ENCODE results near the gene TACC3. TPM values are rescaled to one million over a fixed set of nuclear protein-coding genes. Genes with fewer than 3 reads are reported as not detected.

Gene TACC3
- total RNA-seq, 1 donor from 2014 or later: 4.1 TPM

DNA sequence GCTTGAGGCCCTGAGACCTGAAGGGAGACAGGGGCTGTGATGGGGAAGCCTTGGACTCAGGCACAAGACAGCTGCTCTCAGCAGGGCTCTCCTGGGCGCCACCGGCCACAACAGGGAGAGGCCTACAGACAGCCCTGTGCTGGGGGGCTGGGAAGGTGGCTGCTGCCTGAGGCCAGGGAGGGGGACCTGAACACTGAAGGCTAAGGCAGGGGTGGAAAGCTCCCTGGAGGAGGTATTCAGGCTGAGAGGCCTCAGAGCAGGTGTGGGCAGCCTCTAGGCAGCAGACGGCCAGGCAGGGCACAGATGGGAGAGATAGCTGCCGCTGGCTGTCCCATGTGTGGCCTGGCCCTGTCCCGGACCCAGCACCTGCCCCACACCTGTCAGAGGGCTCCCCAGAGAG is 33.0 kb downstream of the TACC3 start:
- intact Hi-C loops (cut with DNase I): no loop called here
- no peak for DNase-seq (ENCODE audit: low spot score)

DNA sequence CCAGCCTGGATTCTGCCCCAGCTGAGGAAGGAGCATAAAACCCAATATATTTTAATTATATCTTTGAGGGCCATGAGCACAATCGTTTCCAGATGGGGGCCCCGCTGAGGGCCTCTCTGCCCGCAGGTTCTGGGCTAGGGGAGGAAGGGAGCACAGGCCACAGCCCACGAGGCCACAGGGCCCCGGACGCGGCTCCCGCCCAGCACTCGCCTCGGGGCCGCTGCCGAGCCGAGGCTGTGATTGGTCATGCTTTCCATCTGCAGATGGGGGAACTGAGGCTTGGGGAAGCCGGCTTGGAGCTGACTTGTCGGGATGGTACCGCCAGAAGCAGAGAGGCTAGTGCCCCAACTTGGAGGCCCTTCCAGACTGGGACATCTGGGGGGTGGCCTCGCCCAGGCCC is 34.0 kb downstream of the TACC3 start:
- intact Hi-C loops (cut with DNase I): no loop called here
- DNase-seq (ENCODE audit: low spot score): no peak

DNA sequence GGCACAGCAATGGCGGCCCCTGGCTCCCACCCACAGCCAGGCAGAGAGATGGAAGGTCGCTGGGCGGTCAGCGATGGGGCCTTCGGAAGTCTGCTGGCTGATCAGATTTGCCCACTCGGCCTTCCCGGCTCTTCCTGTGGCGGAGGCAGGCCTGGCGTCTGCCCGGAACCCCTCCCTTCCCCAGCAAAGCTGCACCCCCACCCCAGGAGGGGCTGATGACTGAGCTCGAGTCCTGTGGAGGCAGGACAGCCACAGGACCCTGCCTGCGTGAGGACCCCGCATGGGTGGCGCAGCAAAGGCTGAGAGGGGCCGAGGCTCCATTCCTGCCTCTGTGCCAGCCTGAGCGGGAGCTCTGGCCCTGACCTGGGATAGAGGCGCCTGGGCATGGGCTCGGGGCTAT is 34.8 kb downstream of the TACC3 start:
- DNase-seq (ENCODE audit: low spot score): no peak
- intact Hi-C loops (cut with DNase I): no loop called here

DNA sequence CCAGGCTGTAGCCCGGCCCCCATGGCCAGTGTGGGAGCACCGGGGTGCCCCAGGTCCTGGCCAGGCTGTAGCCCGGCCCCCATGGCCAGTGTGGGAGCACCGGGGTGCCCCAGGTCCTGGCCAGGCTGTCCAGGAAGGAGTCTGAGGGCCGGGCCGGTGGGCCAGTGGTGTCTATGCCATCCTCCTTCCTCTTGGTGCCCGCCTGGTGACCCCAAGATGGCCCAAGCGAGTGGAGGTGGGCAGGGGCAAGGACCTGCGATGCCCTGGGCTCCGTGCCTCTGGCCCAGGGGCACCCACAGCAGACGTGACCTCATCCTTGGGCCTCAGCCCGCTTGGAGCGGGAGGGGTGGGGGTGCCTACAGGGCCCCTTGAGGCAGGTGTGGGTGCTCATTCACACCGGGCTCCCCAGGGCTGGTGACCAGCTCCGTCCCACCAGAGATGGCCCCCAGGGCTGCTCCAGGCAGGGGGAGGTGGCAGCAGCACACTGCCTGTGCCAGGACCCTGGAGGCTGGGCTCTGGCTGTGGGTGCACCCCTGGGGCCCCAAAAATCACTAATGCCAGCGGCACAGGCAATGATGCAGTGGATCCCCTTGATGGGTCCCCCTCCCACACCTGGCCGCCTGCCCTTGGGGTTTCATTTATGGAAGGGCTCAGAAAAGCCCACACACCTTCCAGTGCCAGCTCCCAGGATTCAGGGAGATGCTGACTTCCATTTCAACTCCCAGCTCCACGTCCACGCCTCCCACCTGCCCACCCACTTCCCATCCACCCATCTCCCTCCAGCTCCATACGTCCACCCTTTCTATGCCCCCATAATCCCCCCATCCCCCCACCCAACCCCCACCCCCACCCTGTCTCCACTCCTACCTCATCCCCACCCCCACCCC is 35.8 kb downstream of the TACC3 start:
- intact Hi-C loops (cut with DNase I): no loop called here
- no peak for DNase-seq (ENCODE audit: low spot score)

DNA sequence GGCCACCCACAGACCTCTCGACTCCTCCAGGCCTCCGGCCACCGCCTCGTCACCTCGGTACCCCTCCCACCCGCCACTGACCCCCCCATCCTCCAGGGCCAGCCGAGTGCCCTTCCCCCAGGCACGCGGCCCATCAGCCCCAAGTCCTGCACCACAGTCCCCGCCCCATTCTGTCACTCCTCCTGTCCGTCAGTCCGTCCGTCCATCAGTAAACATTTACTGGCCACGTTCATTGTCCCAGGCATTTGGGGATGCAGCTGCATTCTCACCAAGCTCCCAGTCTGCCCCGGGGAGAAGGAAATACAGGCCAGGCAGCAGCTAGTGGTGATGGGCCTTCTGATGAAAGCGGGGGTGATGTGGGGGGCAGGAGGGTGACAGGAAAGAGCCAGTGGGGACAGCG is 36.5 kb downstream of the TACC3 start:
- intact Hi-C loops (cut with DNase I): no loop called here
- no peak for DNase-seq (ENCODE audit: low spot score)

DNA sequence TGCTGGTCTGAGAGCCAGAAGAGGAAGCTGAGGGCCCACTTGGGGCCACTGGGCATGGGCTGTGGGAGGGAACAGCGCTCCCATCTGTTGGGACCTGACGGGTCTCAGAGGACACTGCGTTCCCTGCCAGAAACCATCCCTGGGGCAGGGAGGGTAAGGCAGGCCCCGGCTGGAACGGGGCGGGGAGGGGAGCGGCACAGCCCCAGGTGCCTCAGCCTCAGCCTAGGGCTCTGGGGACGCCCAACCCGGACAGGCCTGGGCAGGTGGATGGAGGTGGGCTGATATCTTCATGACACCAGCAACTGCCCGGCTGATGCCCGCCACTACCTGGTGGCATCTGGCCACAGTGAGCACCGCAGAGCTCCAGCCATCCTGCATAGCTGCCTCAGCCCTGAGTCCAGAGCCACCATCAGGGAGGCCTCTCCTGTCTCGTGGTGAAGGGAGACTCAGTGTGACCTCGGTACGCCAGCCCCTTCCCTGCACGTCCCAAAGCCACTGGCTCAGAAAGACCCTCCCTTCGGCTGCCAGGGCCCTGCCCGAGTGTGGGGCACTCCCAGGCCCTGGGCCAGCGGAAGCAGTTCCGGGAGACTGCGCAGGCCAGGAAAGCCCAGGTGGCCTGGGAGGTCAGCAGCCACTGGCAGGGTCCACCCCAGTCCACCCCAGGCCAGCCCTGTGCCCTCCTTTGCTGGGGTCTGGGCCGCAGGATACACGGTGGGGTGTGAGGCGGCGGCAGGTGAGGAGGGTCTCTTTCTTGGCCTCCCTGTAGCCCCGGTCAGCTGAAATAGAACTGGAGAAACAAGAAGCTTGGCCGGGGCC is 37.2 kb downstream of the TACC3 start:
- intact Hi-C loops (cut with DNase I): no loop called here
- no peak for DNase-seq (ENCODE audit: low spot score)

DNA sequence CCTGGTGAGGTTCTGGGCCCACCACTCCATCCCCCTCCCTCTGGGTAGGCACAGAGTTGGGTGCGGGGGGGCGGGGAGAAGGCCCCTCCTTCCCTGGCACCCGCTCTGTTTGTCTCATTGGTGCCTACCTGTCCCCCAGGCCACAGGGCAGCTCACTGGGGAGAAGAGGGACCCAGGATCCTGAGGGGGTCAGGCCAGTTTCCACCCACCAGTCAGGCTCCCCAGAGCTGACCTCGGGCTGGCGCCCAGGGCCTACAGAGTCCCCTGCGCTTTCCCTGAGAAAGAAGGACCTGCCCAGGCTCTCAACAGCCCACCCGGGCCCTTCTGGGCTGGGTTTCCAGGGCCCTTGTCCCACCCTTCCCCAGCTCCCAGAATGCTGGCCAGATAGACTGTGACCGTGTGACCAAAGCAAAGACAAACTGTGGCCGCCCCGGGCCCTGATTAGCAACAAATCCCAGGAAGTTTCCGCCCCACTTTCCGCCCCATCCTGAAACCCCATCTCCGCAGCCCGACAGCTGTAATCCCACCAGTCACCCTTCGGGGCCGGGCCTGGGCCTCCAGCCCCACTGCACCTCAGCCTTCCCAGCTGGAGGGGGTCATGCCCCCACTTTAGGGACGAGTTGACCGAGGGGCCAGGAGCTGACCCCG is 38.0 kb downstream of the TACC3 start:
- DNase-seq (ENCODE audit: low spot score): no peak
- intact Hi-C loops (cut with DNase I): no loop called here

DNA sequence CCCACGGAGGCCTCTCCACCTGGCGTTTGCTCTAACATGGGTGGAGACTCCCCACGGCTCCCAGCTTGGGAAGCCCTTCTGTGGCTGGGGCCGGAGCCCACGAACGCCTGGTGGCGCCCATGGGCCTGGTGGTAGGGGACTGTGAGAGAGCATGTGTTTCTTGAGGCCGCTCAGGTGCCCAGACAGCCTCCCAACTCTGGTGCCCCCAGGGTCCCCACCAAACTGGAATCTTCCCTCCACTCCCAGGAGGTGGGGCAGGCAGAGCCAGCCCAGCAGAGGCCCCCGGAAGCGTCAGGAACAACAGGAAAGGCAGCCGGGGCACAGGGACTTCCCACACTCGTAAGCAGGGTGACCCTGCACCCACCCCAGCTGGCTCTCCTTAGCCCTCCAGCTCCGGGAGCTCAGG is 38.5 kb downstream of the TACC3 start:
- intact Hi-C loops (cut with DNase I): no loop called here
- DNase-seq (ENCODE audit: low spot score): no peak

DNA sequence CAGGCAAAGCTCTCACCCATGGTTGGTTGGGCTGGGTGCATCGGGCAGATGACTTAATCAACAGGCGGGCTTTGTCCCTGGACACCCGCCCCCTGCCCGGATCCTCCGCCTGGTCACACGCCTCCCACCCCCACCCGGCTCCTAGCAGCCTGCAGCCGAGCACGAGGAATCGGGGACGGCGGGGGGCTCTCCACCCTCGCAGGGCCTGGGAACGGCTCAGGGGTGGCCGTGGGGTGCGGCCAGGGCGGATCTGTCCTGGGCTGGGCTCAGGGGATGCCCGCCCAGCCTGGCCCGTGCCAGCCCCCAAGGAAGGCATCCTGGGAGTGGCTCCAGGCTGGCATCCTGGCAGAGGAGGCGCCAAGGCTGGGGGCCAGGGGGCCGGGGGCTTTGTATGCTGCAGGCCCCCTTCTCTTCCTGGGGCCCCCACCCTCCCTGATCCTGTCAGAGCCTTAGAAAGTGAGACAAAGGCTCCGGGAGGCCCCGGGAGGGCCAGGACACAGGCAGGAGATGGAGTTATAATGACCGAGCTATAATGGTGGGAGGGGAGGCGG is 39.3 kb downstream of the TACC3 start:
- no peak for DNase-seq (ENCODE audit: low spot score)
- intact Hi-C loops (cut with DNase I): no loop called here

DNA sequence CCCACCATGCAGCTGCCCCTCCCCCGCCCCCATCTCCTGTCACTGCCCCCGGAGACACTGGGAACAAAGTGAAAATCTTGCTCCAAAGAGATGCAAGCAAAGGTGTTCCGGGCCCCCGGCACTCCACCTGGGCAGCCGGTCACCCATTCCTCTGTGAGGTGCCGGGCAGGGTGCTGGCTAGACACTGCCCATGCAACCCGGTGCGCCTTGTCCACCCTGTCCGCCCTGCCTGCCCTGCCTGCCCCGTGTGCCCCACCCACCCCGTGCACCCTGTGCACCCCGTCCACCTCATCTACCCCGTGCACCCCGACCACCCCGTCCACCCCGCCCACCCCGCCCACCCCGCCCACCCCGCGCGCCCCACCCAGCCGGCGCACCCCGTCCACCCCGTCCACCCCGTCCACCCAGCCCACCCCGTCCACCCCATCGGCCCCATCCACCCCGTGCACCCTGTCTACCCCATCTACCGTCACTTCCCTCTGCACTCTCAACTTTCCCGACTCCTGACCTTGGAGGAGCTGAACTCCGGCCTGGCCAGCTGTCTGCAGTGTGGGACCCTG is 39.9 kb downstream of the TACC3 start:
- DNase-seq (ENCODE audit: low spot score): no peak
- intact Hi-C loops (cut with DNase I): no loop called here

DNA sequence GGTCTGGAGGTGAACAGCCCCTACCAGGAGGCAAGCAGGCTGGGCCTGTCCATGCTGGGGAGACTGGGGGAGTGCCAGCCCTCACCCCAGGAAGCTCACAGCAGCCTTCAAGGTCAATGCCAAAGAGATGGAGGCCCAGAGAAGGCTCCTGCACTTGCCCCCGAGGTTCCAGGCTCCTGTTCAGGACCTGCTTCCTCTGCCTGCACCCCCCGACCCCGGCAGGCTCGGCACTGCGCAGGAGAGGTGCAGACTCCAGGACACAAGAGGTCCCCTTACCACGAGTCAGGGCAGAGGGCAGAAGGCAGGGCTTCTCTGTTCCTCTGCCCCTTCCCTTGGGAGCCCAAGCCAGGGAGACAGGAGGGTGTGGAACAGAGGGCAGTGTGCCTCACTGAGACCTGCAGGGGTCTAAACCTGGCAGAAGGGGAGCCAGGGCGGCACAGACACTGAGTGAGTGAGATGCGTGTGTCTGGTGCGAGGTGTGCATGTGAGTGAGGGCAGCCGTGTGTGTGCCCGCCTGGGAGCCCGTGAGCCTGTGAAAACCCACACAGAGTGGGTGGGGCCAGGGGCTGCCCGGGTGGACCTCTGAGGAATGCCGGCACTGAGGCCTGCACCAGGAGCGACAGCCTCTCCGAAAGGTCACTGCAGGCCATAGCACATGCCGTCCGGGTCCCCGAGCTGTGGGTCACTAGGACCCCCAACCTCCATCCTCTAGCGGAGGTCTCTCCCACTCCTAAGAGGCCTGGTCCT is 41.1 kb downstream of the TACC3 start:
- no peak for DNase-seq (ENCODE audit: low spot score)
- intact Hi-C loops (cut with DNase I): no loop called here

DNA sequence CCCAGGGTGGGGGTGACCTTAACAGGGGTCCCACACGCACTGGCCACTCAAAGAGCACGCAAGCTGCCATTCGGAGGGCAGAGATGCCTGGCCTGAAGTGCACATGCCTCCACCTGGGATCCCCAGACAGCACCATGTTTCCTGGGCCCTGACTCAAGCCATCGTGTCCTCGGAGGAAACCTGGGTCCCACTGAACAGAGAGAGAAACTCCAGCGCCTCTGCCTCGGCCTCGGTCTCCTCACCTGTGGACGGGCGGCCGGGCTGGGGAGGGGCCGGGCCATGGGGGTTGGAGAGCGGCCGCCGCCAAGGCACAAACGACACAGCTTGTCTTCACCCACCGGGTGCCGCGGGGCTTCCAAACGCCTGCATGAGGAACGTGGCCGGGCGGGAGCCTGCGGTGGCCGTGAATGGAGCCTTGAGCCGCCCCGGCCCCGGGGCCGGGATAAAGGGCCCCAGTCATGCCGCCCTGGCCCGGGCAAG is 41.8 kb downstream of the TACC3 start:
- intact Hi-C loops (cut with DNase I): no loop called here
- DNase-seq (ENCODE audit: low spot score): no peak

DNA sequence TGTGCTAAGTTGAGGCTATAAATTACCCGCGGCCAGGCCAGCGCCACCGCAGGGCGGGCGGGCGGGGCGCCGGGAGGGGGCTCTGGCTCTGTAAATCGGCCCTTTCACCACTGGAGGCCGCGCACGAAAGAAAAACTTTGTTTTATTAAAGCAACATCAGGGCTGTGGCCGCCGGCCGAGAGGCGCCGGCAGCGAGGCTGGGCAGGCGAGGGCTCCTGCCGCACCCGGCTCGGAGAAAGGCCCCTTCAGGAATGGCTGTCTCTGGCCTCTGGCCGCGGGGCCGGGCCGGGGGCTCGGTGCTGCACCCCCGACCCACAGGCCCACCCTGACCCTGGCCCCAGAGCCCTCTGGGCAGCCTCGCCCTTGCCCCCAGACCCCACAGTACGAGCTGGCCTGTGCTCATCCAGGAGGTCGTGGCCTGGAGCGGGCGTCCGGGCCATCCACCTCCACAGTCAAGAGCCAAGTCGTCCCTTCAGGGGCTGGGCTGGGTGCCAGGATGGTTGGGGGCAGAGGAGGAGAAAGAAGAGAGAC is 42.3 kb downstream of the TACC3 start:
- no peak for DNase-seq (ENCODE audit: low spot score)
- intact Hi-C loops (cut with DNase I): no loop called here

DNA sequence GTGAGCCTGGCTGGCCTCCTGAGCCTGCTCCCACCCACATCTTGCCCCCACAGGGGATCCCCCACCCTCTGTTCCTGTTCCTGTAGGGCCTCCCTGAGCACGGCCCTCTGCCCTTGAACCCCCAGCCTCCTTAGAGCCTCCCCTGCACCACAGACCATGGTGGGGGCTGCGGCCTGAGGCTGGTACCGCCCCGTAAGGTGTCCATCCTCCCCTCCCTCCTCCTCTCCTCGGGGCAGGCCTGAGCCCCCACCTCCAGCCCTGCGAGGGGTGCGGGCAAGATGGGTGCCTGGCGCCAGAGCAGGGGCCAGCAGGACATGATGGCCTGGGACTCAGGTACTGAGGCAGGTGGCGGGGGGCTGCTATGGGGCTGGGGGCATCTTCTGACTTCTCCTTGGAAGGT is 43.3 kb downstream of the TACC3 start:
- DNase-seq (ENCODE audit: low spot score): no peak
- intact Hi-C loops (cut with DNase I): no loop called here

DNA sequence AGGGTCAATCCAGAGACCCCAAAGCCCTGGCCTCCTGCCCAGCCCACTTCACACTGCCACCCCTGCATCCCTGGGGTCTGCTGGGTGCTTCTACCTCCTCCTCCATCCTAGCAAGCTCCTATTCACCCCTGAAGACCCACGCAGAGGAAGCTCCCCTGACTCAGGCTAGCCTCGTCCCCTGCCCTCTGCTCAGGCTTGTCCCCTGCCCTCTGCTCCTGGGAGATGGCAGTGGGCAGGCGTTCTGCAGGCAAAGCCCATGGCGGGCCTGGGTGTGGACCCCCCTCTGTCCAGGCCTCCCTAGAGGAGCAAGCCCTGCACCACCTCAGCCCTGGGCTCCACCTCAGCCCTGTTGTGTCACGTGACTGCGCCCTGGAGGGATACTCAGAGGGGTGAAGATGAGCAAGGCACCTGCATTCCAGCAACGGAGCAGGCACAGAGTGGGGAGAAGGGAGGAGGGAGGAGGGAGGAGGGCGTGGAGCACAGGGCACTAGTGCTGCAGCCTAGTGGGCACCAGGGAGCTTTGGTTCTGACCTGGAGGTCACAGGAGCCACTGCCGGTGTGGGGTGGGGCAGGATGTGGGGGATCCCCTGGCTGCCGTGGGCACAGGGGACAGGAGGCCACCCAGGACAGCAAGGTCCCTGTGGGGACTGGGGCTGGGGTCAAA is 44.2 kb downstream of the TACC3 start:
- no peak for DNase-seq (ENCODE audit: low spot score)
- intact Hi-C loops (cut with DNase I): no loop called here

DNA sequence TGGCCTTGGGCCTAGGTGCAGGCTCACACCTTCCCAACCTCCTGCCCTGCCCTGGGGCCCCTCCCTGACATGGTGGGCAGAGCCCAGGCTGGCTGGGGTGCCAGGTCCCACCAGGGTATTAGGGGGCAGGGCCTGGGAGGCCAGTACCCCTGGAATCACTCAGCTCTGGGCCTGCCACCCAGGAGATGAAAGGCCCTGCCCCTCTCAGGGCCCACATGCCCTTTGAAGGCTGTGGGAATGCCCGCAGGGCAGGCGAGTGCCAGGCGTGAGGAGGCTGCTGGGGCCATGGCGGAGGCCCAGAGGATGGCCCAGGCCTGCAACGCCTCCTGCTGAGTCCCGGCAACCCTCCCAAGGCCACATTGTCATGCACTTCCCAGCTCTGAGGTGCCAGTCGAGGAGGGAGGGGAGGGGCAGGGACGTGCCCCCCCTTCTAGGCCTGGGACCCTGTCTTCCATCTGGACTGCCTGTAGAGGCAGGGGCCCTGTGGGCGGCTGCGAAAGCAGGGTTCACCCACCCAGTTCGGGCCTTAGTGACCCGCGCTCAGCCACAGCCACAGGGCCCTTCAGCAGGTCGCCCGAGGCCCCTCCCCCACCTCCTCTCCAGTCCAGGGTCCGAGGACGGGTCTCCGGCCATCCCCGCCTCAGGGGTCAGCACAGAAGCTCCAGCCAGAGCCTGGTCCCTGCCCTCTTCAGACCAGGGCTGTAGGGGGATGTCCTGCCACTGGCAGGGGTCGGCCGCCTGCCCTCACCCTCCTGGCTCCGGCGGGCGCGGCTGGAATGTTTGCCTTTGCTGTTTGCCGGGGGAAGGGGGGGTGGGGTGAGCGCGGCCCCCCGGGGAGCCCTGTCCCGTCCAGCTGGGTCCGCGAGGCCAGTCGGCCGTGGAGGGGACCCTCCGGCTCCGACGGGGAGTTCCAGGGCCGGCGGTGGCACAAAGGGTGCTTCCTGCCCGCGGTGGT is 45.1 kb downstream of the TACC3 start:
- no peak for DNase-seq (ENCODE audit: low spot score)
- intact Hi-C loops (cut with DNase I): no loop called here

DNA sequence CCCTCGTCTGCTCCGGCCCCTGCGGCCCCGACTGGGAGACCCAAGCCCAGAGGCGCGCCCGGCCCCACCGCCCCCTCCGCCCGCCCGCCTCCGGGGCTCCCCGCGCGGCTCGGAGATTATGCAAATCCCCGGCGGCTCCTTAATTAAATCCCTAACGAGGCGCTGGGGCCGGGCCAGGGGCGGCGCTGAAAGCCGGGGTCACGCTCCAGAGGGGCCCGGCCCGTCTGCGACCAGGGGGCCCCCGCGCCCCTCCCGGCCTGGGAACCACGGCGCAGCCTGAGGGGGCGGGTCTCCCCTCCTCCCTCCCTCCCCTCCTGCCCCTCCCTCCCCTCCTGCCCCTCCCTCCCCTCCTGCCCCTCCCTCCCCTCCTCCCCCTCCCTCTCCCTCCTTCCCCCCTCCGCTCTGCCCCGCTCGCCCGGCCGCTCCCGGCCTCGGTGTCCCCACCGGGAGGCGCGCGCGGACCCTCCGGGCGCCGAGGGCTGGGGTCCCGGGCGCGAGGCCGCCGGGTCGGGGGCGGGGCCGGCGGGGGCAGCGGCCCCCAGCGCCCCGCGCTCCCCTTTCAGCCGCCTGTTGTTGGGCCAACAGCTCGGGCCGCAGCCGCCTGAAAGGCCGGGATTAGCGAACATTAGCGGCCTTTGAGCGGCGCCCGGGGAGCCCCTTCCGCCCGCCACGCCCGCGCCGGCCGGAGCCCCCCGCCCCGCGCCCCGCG is 45.9 kb downstream of the TACC3 start:
- intact Hi-C loops (cut with DNase I): no loop called here
- no peak for DNase-seq (ENCODE audit: low spot score)
